ENCODE data around the gene ASXL3. TPM values are rescaled to one million over a fixed set of nuclear protein-coding genes. Genes with fewer than 3 reads are reported as not detected.

Gene ASXL3
- polyA plus RNA-seq, 1 donor from 2014 or later: 15.2 TPM

GRCh38 chr18:33558529-33558928, 19.5 kb upstream of the ASXL3 start:
- H3K4me2 ChIP-seq (ENCODE audit: low read length): no peak overlapping the region
- H3K36me3 ChIP-seq (ENCODE audit: insufficient read depth, low read length): no peaks in the 10 kb centered on the region
- no peak overlapping the region for H3K9ac ChIP-seq (ENCODE audit: low read length)
- no peaks in the 10 kb centered on the region for H3F3A ChIP-seq (ENCODE audit: insufficient read depth, low read length, poor library complexity, severe bottlenecking)
- no peak overlapping the region for H2AFZ ChIP-seq (ENCODE audit: low read depth, low read length)
- no peak overlapping the region for H3K27ac ChIP-seq (ENCODE audit: low read length)
- no peaks in the 10 kb centered on the region for H3K9me3 ChIP-seq (ENCODE audit: low read length)
- no peaks in the 10 kb centered on the region for H3K9me2 ChIP-seq (ENCODE audit: insufficient read depth, low read length)
- H4K20me1 ChIP-seq (ENCODE audit: insufficient read depth): no peaks in the 10 kb centered on the region
- H3K27me3 ChIP-seq (ENCODE audit: insufficient read depth, low read depth, low read length): no peaks in the 10 kb centered on the region
- H3K4me3 ChIP-seq (ENCODE audit: low read length): no peak overlapping the region
- TF ChIP-seq SMC3 (conservative IDR thresholded peaks at IDR 0.05; ENCODE audit: poor library complexity): no peak
- no peak for TF ChIP-seq RAD21 (conservative IDR thresholded peaks at IDR 0.05)
- TF ChIP-seq MXI1 (conservative IDR thresholded peaks at IDR 0.05; ENCODE audit: poor library complexity, severe bottlenecking): no peak
- TF ChIP-seq EZH2 (IDR thresholded peaks at IDR 0.05; ENCODE audit: borderline replicate concordance, insufficient read depth, low read length, poor library complexity, severe bottlenecking): no peak
- no peak for TF ChIP-seq POLR2AphosphoS5 (IDR thresholded peaks at IDR 0.05)
- TF ChIP-seq EP300 (conservative IDR thresholded peaks at IDR 0.05; ENCODE audit: poor library complexity, severe bottlenecking): no peak
- TF ChIP-seq TAF1 (IDR thresholded peaks at IDR 0.05; ENCODE audit: low read depth): no peak
- no peak for TF ChIP-seq REST (IDR thresholded peaks at IDR 0.05; ENCODE audit: borderline replicate concordance)
- no peak for TF ChIP-seq CTCF (IDR thresholded peaks at IDR 0.05; ENCODE audit: poor library complexity, severe bottlenecking)
- no peaks in the 10 kb centered on the region for H3K79me2 ChIP-seq (replicated peaks; ENCODE audit: insufficient read depth, low read length)

- Histone ChIP-seq H3K9me3 (ENCODE audit: low read length) (no peaks in the 10 kb centered on the region), H3K36me3 (ENCODE audit: insufficient read depth, low read length) (no peaks in the 10 kb centered on the region), H3K4me2 (ENCODE audit: low read length) (no peak overlapping the region), H3K79me2 (replicated peaks; ENCODE audit: insufficient read depth, low read length) (no peaks in the 10 kb centered on the region), H3K9ac (ENCODE audit: low read length) (no peak overlapping the region), H3K9me2 (ENCODE audit: insufficient read depth, low read length) (no peaks in the 10 kb centered on the region), H4K20me1 (ENCODE audit: insufficient read depth) (no peaks in the 10 kb centered on the region), H2AFZ (ENCODE audit: low read depth, low read length) (no peak overlapping the region), H3K27ac (ENCODE audit: low read length) (no peak overlapping the region), H3K27me3 (ENCODE audit: insufficient read depth, low read depth, low read length) (no peaks in the 10 kb centered on the region), H3F3A (ENCODE audit: insufficient read depth, low read length, poor library complexity, severe bottlenecking) (no peaks in the 10 kb centered on the region), H3K4me3 (ENCODE audit: low read length) (no peak overlapping the region)
- TF ChIP-seq TAF1 (IDR thresholded peaks at IDR 0.05; ENCODE audit: low read depth) (no peak), EZH2 (IDR thresholded peaks at IDR 0.05; ENCODE audit: borderline replicate concordance, insufficient read depth, low read length, poor library complexity, severe bottlenecking) (no peak), CTCF (IDR thresholded peaks at IDR 0.05; ENCODE audit: poor library complexity, severe bottlenecking) (no peak), SMC3 (conservative IDR thresholded peaks at IDR 0.05; ENCODE audit: poor library complexity) (no peak), POLR2AphosphoS5 (IDR thresholded peaks at IDR 0.05) (no peak), EP300 (conservative IDR thresholded peaks at IDR 0.05; ENCODE audit: poor library complexity, severe bottlenecking) (no peak), RAD21 (conservative IDR thresholded peaks at IDR 0.05) (no peak), REST (IDR thresholded peaks at IDR 0.05; ENCODE audit: borderline replicate concordance) (no peak), MXI1 (conservative IDR thresholded peaks at IDR 0.05; ENCODE audit: poor library complexity, severe bottlenecking) (no peak)
Measured at GRCh38 chr18:33560686-33561370, 17.2 kb upstream of the ASXL3 start.

Measured in neural cell (in vitro differentiated cells).